Kasumi-1 (cell line): ENCODE measurements around the gene PTPN4.
"Not testable (repeated sequence)": the region's sequence is repeated elsewhere in the genome, so short reads cannot be mapped to it uniquely, and the experiment has no call there.

ENCODE experiments used
- DNase-seq, 2 experiments: peaks; one replicate each; lab custom pipeline; 2025; lab: John Stamatoyannopoulos, UW

Gene PTPN4

DNA sequence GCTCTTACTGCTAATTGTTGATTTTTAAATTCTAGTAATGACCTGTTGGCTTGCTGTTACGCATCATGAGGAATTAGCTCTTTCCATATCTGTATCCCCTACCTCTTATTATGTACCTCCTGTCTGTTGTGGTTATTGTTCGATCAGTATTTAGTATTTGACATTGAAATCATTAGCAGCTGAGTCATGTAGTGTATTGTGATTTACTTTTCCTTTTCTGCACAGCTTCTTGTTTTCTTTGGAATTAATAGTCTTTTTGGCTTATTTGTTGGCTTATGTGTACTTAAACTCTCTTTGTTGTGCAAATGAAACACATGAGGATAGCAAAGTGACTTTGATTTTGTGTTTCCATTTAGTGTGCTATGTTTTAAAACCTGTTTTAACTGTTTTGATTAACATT is 257.5 kb downstream of the PTPN4 start:
- DNase-seq = no peak

DNA sequence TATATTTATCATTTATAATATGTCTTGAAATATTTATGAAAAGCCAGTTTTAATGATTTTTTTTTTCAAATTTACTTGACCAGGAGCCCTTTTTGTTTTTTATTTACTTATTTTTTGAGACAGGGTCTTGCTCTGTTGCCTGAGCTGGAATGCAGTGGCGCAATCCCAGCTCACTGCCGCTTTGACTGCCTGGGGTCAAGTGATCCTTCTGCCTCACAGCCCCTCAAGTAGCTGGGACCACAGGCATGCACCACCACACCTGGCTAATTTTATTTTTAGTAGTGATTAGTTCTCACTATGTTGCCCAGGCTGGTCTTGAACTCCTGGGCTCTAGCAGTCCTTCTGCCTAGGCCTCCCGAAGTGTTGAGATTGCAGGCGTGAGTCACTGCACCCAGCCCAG is 258.8 kb downstream of the PTPN4 start:
- DNase-seq = no peak

DNA sequence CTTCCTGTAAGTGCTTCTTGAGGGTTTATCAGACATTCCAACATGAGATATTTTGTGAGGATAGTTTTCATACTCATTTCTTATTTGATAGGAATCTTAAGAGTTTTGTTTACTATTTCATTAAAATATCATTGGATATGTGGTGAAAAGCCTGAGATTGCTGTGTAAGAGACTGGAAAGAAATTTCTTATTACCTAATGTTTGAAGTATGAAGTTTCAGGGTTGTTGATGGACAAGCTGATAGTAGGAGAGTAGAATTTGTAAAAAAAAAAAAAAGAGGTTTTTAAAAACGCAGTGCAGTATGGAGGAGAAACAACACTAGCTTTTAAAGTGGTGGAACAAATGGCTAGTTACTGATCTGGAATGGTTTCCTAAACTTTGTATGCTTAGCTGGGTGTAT is 260.8 kb downstream of the PTPN4 start:
- DNase-seq = no peak

DNA sequence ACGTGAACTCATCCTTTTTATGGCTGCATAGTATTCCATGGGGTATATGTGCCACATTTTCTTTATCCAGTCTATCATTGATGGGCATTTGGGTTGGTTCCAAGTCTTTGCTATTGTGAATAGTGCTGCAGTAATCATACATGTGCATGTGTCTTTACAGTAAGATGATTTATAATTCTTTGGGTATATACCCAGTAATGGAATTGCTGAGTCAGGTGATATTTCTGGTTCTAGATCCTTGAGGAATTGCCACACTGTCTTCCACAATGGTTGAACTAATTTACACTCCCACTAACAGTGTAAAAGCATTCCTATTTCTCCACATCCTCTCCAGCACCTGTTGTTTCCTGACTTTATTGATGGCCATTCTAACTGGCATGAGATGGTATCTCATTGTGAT is 262.8 kb downstream of the PTPN4 start:
- DNase-seq = not testable (repeated sequence)

DNA sequence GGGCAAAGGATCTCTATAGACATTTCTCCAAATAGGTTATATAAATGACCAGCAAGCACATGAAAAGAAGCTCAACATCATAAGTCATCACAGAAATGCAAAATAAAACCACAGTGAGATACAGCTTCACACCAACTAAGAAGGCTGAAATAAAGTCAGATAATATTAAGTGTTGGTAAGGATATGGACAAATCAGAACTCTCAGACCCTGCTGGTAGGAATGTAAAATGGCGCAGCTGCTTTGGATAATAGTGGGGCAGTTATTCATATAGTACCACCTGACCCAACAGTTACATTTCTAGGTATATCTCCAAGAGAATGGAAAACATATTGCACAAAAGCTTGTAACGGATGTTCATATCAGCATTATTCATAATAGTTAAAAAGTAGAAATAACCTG is 267.2 kb downstream of the PTPN4 start:
- DNase-seq = no peak

DNA sequence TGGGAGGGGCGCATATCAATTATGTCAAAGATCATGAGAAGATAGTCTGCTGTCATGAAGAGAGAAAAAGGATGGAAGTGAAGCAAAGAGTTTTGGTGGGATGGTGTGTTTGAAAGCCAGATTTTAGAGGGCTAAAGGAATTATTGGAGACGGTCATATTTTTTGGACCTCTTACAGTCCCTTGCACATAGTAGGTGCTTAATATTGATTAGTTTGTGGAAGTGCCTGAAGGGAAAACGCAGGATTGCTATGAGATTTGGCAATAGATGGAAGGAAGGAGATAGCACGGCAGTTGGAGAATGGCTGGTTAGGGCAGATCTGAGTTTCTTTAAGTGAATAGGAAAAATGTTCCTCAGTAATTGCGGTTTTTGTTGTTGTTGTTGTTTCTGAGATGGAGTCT is 269.1 kb downstream of the PTPN4 start:
- no peak for DNase-seq

DNA sequence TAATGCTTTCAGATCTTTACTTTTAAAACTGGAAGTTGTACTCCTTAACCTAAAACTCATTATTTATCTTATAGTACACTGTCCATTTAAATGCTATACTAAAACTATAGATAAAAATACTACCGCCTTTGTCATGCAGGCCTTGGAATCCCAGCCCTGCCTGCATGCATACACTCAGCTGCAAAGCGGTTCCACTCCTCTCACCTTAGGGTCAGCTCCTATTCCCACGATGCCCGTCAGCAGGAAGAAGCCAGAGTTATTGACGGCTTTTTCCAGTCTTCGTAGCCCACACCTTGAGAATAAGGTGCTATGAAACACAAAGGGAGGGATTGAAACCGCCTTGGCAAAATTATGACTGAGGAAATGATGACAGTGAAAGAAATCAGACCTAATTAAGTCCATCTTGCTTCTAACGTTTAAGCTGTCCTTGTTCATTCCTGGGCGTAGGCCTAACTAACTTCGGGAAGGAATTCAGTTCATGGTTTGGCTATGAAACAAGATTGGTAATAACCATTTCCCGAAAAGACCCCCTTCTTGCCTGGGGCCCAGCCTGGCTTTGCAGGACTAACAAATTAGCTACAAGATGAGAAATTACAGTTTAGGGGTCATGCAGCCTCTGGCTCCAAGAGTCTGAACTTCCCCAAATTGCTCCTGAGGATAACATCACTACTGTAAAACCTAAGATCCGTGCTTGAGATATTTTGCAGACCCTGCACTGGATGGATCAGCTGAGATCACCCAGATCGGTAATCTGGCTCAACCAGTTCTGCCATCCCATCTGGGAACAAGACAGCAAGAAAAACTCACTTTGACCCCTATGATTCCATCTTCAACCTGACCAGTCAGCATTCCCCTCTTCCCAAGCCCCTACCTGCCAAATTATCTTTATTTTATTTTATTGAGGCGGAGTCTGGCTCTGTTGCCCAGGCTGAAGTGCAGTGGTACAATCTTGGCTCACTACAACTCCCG is 270.2 kb downstream of the PTPN4 start:
- DNase-seq = no peak

DNA sequence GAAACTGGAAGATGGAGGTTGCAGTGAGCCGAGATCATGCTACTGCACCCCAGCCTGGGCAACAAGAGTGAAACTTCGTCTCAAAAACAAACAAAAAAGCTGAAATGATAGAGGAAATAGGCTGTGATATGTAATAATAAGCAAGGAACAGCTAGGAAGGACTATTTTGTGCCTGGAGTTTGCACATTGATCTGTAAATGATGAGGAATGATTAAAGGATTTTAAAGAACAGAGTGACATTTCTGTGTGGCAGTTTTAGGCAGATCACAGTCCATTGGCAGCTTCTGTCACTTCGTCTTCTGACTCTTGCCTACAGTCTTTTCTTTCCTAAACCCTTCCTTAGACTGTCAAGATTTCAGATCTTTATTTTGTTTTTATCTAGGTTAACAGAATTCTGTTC is 272.6 kb downstream of the PTPN4 start:
- no peak for DNase-seq
